Left forelimb (tissue), 1 donor: ENCODE data around the gene SEC14L3.
"Not testable (repeated sequence)": the region's sequence is repeated elsewhere in the genome, so short reads cannot be mapped to it uniquely, and the experiment has no call there.

Experiments used
- DNase-seq: peaks from one replicate; pipeline ENCODE4 v3.0.0-alpha.2; 2018; ENCODE audit warnings: low spot score

The SEC14L3 gene

DNA sequence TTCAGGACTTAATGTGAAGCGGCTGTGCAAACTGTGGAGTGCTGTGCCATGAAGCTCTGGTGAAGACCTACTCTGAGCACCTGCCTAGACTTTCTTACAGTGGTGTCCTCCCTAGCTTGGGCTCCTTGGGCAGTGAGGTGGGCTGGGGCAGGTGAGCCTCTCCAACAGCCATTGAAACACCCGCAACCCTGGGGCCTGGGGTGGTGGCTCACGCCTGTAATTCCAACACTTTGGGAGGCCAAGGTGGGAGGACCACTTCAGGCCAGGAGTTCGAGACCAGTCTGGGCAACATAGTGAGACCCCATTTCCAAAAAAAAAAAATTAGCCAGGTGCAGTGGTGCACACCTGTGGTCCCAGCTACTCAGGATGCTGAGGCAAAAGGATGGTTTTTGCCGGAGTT lies 14.3 kb upstream of the SEC14L3 start:
- DNase-seq = no peak

DNA sequence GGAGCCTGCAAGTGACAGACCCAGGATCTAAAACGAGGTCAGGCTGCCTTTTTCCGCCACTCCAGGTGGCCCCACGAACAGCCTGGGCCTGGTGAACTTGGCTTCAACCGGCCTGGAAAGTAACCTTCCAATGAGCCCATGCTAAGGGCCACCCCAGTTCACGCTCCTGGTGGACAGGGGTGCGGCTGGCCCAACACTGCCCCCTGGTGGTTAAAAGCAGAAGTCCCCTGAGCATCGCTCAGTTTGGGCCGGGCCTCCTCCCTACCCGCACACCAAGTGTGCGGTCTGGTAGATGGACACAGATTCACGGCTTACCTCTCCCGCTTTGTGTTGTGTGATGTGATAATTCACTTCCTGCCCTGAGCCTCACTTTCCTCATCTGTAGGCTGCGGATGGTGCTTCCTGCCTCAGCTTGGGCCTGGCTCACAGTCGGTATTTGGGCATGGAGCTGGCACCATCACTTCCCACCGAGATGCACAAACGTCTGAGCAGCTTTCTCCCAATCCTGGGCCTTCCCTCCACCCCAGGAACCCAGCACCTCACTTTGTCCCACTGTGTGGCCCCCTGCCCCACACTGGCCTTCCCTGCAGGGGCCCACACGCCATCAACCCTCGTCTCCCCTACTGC lies 13.7 kb upstream of the SEC14L3 start:
- peak; percentile 71 for DNase-seq

- DNase-seq = no peak
Observed at GRCh38 chr22:30483169-30483568, 11.4 kb upstream of the SEC14L3 start.

GRCh38 chr22:30481711-30482110 lies 9.9 kb upstream of the SEC14L3 start:
- no peak for DNase-seq

DNA sequence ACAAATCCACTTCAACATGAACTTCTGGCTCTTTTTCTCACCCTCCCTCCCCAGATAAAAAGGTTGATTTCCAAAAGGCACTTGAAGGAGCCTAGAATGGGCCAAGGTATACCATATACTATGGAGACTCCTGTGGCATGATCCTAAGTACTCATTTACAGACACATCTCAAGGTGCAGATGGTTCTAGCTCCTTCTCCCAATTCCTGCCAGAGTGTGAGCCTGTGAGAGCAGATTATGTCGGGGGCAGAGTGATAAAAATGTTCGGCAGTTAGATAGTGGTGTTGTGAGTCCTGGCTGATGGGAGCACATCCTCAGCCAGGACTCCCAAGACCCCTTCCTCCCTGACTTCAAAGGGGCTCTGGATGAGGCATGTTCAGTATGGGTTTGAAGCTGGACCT lies 8.2 kb upstream of the SEC14L3 start:
- no peak for DNase-seq

GRCh38 chr22:30474683-30475424 lies 3.0 kb upstream of the SEC14L3 start:
- DNase-seq = no peak

DNA sequence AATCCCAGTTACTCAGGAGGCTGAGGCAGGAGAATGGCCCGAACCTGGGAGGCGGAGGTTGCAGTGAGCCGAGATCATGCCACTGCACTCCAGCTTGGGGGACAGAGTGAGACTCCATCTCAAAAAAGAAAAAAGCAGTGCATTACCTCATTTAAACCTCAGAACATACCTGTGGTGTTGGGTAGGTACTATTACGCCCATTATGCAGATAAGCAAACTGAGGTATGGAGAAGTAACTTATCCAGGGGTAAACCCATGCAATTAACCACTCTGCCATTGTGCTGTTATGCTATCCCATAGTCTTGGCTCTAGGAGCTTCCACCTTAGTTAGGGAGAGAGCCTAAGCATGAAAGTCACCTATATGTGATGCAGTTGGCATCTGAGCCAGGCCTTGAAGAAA lies 2.3 kb upstream of the SEC14L3 start:
- no peak for DNase-seq

DNA sequence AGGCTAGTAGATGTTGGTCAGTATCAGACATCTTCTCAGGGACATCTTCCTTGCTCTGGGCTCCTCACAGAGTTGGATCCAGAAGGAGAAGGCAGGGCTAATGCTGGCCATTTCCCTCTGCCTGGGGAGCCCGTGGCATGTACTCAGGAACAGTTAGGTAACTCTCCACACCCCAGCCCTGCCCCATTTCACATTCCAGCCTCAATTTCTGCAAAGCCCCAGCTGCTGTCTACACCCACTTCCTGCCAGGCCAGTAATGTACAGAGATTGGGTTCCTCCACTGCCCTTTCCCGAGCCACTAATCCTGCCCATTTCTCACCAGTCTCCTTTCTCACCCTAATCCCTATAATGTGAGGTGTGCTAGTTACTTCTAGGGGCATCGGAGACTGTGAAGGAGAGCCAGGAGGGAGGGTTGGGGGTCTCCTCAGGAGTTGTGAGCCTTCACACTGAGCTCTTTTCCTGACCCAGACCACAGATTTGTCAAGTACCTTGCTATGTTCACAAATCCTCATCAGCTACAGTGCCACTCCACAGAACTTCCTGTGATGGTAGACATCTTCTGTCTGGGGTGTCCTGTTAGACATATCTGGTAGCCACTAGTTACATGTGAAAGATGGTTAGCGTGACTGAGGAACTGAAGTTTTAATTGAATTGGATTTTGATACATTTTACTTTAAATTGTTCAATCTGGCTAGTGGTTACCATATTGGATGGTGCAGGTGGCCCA lies 1.3 kb upstream of the SEC14L3 start:
- DNase-seq = no peak

DNA sequence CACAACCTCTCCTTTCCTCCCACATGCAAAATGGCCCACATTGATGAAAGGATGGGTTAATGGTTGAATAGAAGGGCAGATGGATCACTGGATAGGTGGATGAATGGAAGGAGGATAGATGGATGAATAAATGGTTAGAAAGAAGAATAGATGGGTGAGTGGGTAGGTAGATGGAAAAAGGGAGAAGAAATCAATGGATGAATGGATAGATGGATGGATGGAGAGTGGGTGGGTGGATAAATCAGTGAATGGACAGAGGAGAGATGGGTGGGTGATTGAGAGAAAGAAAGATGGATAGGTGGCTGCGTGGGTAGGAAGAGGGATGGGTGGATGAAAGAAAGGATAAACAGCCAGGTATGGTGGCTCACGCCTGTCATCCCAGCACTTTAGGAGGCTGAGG lies 1.2 kb downstream of the SEC14L3 start:
- DNase-seq = no peak

GRCh38 chr22:30469165-30469564 lies 2.7 kb downstream of the SEC14L3 start:
- no peak for DNase-seq

- not testable (repeated sequence) for DNase-seq
Observed at GRCh38 chr22:30460555-30460954, 11.3 kb downstream of the SEC14L3 start.

GRCh38 chr22:30460147-30460546 lies 11.7 kb downstream of the SEC14L3 start:
- DNase-seq = no peak

DNA sequence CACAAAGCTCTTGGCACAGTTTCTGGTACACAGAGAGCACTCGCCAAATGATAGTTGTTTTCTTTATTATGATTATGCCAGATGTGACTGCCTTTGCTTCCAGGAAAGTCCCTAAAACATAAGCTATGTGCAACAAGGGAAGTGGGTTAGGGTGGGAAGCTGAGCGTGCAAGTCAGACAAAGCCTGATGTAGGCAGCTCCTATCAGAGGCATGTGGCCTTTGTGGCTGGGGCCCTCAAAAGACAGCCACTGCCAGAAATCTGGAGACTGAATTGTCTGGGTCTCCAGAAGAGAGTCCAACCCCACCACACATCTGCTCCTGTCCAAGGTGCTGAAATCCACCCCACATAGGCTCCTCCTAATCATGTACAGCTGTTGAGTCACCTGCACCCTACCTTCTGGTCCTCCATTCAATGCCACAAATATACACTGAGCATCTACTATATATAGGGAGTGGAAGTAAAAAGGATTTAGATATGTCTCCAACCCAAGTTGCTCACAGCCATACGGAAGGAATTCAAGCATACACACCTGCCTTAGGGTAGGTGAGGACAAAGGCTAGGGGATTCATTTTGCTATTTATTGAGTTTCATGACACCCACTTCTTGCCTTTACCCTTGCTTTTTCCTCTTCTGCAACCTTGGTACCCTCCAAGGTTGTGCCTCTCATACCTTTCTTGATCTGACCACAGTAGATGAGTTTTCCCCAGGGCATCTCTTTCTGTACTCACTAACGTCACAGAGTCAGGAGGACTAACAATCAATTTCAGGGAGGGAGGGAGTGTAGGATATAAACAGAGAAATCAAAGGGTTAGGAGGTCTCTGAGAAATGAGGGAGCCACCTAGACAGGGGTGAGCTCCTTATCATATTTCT lies 12.4 kb downstream of the SEC14L3 start:
- no peak for DNase-seq

GRCh38 chr22:30457981-30458380 lies 13.8 kb downstream of the SEC14L3 start:
- DNase-seq = no peak

DNA sequence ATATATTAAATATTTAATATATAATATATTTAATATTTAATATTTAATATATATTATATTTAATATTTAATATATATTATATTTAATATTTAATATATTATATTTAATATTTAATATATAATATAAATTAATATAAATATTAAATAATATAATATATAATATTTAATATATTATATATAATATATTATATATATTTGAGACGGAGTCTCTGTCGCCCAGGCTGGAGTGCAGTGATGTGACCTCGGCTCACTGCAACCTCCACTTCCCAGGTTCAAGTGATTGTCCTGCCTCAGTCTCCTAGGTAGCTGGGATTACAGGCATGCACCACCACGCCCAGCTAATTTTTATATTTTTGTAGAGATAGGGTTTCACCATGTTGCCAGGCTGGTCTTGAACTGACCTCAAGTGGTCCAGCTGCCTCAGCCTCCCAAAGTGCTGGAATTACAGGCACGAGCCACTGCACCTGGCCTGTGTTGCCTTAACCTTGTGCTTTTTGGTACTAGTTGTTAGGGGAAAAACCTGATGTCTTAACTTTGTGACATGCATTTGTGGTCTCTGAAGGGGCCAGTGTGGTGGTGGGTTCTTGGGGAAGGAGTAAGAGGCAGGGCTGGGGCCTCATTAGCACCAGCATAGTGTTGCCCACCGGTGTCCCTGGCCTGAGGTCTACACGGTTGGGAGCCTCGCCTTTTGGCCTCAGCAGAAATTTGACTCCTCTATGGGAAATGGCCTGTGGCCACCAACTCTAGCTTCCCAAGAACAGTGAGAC lies 16.6 kb downstream of the SEC14L3 start:
- no peak for DNase-seq

DNA sequence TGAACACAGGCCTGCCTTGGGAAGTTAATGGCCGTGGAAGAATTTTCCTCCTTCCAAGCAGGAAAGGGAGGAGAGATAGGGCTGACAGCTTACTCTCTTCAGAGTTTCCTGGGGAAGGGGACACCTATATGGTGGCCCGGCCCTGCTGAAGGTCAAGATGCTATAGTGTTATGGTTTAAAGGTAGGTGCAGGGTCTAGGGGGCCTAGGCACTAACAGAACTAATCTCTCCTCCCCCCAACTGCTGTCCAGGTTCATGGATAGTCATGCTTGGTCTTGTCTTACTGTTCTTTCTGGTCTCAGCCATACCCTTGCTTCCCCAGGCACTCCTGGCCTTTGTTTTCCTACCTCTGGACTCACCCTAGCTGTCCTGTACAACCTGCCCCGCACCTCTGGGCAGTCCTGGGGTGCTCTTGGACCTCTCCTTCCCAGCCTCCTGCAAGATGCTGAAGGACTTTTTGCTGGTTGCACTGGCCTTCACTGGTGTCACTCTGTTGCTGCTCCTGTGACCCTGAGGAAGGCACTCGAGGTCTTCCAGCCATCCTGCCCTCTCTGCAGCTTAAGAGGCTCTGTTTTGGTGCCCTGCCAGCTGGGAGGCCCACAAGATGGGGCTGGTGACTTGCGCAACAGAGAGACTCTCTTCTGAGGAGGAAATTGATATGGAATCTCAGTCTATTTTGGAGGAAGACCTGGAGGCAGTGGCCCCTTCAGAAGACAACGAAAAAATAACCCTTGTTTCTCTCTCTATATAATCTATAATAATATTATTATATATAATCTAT lies 17.9 kb downstream of the SEC14L3 start:
- no peak for DNase-seq

DNA sequence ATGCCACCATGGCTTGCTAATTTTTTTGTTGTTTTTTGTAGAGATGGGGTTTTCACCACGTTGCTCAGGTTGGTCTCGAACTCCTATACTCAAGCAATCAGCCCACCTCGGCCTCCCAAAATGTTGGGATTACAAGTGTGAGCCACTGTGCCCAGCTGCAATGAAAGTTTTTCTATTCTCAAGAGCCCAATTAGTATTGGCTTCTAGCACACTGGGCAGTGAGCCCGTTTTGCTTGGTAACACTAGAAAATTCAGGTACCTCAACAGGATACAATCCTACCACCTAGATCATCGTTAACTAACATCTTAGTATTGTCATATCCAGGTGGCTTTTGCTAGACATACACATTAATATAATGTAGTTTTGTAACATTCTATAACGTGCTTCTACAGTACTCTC lies 19.0 kb downstream of the SEC14L3 start:
- no peak for DNase-seq

DNA sequence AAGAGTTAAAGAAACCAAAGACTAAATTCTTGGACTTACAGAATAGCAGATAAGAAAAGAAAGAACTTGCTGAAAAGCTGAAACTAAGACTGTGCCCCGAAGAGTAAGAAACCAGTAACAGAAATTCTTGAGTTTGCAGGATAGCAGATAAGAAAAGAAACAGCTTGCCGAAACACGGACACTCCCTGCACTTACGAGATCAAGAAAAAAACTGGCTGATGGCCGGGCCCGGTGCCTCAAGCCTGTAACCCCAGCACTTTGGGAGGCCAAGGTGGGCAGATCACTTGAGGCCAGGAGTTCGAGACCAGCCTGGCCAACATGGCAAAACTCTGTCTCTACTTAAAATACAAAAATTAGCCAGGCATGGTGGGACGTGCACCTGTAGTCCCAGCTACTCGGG lies 20.3 kb downstream of the SEC14L3 start:
- DNase-seq = not testable (repeated sequence)

GRCh38 chr22:30447656-30448055 lies 24.2 kb downstream of the SEC14L3 start:
- no peak for DNase-seq

GRCh38 chr22:30445438-30446145 lies 26.2 kb downstream of the SEC14L3 start:
- DNase-seq = no peak
